ENCODE data around the gene CDKN1C. TPM values are rescaled to one million over a fixed set of nuclear protein-coding genes. Genes with fewer than 3 reads are reported as not detected.

The CDKN1C gene
- polyA plus RNA-seq, 1 donor from 2014 or later: 36.7 TPM

GRCh38 chr11:2901196-2901796 is 15.7 kb upstream of the CDKN1C start:
- Histone ChIP-seq H3K9me3 (ENCODE audit: low read length) (no peaks in the 10 kb centered on the region), H3K27ac (ENCODE audit: low read length) (no peak overlapping the region), H4K20me1 (ENCODE audit: insufficient read depth) (no peaks in the 10 kb centered on the region), H3K27me3 (ENCODE audit: insufficient read depth, low read depth, low read length) (peaks cover 16% of the 10 kb centered on the region), H3K79me2 (replicated peaks; ENCODE audit: insufficient read depth, low read length) (no peaks in the 10 kb centered on the region), H3K36me3 (ENCODE audit: insufficient read depth, low read length) (no peaks in the 10 kb centered on the region), H3K4me3 (ENCODE audit: low read length) (peak overlapping the region; percentile 64), H3F3A (ENCODE audit: insufficient read depth, low read length, poor library complexity, severe bottlenecking) (no peaks in the 10 kb centered on the region), H3K9me2 (ENCODE audit: insufficient read depth, low read length) (no peaks in the 10 kb centered on the region), H3K9ac (ENCODE audit: low read length) (no peak overlapping the region), H2AFZ (ENCODE audit: low read depth, low read length) (no peak overlapping the region), H3K4me2 (ENCODE audit: low read length) (no peak overlapping the region)
- TF ChIP-seq TAF1 (IDR thresholded peaks at IDR 0.05; ENCODE audit: low read depth): no peak

GRCh38 chr11:2899080-2899783 is 13.7 kb upstream of the CDKN1C start:
- Histone ChIP-seq H3K36me3 (ENCODE audit: insufficient read depth, low read length) (no peaks in the 10 kb centered on the region), H2AFZ (ENCODE audit: low read depth, low read length) (no peak overlapping the region), H4K20me1 (ENCODE audit: insufficient read depth) (no peaks in the 10 kb centered on the region), H3K9me2 (ENCODE audit: insufficient read depth, low read length) (no peaks in the 10 kb centered on the region), H3K9me3 (ENCODE audit: low read length) (no peaks in the 10 kb centered on the region), H3F3A (ENCODE audit: insufficient read depth, low read length, poor library complexity, severe bottlenecking) (no peaks in the 10 kb centered on the region), H3K27me3 (ENCODE audit: insufficient read depth, low read depth, low read length) (peaks cover 16% of the 10 kb centered on the region), H3K4me2 (ENCODE audit: low read length) (no peak overlapping the region), H3K27ac (ENCODE audit: low read length) (no peak overlapping the region), H3K4me3 (ENCODE audit: low read length) (no peak overlapping the region), H3K79me2 (replicated peaks; ENCODE audit: insufficient read depth, low read length) (no peaks in the 10 kb centered on the region), H3K9ac (ENCODE audit: low read length) (no peak overlapping the region)
- TF ChIP-seq SMC3 (conservative IDR thresholded peaks at IDR 0.05; ENCODE audit: poor library complexity): no peak
- no peak for TF ChIP-seq POLR2AphosphoS5 (IDR thresholded peaks at IDR 0.05)
- no peak for TF ChIP-seq REST (IDR thresholded peaks at IDR 0.05; ENCODE audit: borderline replicate concordance)
- TF ChIP-seq MXI1 (conservative IDR thresholded peaks at IDR 0.05; ENCODE audit: poor library complexity, severe bottlenecking): no peak
- TF ChIP-seq EZH2 (IDR thresholded peaks at IDR 0.05; ENCODE audit: borderline replicate concordance, insufficient read depth, low read length, poor library complexity, severe bottlenecking): no peak
- TF ChIP-seq RAD21 (conservative IDR thresholded peaks at IDR 0.05): no peak
- TF ChIP-seq, protein P1, sequence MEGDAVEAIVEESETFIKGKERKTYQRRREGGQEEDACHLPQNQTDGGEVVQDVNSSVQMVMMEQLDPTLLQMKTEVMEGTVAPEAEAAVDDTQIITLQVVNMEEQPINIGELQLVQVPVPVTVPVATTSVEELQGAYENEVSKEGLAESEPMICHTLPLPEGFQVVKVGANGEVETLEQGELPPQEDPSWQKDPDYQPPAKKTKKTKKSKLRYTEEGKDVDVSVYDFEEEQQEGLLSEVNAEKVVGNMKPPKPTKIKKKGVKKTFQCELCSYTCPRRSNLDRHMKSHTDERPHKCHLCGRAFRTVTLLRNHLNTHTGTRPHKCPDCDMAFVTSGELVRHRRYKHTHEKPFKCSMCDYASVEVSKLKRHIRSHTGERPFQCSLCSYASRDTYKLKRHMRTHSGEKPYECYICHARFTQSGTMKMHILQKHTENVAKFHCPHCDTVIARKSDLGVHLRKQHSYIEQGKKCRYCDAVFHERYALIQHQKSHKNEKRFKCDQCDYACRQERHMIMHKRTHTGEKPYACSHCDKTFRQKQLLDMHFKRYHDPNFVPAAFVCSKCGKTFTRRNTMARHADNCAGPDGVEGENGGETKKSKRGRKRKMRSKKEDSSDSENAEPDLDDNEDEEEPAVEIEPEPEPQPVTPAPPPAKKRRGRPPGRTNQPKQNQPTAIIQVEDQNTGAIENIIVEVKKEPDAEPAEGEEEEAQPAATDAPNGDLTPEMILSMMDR (IDR thresholded peaks at IDR 0.05; ENCODE audit: poor library complexity, severe bottlenecking): no peak
- no peak for TF ChIP-seq TAF1 (IDR thresholded peaks at IDR 0.05; ENCODE audit: low read depth)
- no peak for TF ChIP-seq EP300 (conservative IDR thresholded peaks at IDR 0.05; ENCODE audit: poor library complexity, severe bottlenecking)

Measured in neural cell (in vitro differentiated cells).